ENCODE measurements around the gene SLC25A19.

The SLC25A19 gene

DNA sequence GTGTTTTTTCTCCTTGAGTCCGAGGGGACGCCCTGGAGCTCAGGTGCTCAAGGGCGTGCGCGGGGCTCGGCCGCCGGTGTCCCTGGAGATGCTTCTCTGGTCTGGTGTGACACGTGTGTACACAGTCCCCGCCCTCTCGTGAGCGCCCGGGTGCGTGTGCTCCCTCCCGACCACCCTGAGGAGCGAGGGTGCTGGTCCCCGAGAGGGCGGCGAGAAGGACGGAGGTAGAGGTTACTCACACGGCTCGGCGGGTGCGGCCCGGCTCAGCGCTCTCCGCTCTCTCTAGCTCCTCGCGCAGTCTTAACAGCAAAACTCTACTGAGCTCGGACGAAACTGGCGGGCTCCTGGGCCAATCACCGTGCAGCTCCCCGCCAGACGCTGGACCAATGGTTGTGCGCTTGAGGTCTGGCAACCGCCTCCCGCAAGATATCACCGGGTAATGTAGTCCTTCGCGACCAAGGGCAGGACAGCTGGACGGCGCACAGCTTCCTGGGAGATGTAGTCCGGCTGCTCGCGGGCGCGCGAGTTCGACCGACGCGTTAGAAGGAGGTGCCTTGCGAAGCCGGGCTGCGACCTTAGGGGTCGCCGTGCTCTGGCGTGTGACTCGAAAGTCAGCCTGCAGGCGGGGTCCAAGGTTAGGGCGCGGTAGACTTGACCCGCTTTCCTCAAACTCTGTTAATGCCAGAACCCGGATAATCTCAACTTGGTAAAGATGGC, at the start of gene SLC25A19:
SLC25A19 (minus strand) TSS at position 319 of the 717 bp plus-strand sequence. CDS start 2,669 bp downstream, outside the sequence.
- Histone ChIP-seq H3K9me3 (ENCODE audit: control insufficient read depth, insufficient read depth, low read length) (no peaks in the 10 kb centered on the region), H3K4me1 (ENCODE audit: insufficient read depth, low read length) (no peaks in the 10 kb centered on the region), H3K9ac (ENCODE audit: low read depth, low read length) (peak within 1 kb of the TSS; percentile 79), H3K36me3 (ENCODE audit: insufficient read depth, low read length) (0 out of 2 replicates have a peak, but pooled peaks cover 5% of the 10 kb centered on the region)

DNA sequence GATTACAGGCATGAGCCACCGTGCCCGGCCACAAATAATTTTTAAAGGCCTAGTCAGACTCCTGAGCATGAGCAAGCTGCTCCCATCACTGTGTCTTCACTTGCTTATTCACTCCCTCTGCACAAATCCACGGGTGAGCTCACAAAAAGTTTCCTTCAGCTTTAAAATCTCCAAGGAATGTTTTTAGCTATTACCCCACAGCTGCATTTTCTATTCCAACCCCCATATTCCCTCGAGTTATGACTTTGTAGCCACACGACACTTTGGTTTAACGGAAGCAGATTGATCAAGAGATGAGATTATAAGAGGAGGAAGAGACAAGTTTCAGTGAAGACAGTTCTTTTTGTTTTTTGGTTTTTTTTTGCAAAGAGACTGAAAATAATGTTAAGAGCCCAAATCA, 49.1 kb upstream of the SLC25A19 start:
- H3K4me1 ChIP-seq (ENCODE audit: insufficient read depth, low read length), result peaks cover 32% of the 10 kb centered on the region
- no peak overlapping the region for H3K9ac ChIP-seq (ENCODE audit: low read depth, low read length)
- H3K9me3 ChIP-seq (ENCODE audit: control insufficient read depth, insufficient read depth, low read length), result no peaks in the 10 kb centered on the region
- H3K36me3 ChIP-seq (ENCODE audit: insufficient read depth, low read length), result no peaks in the 10 kb centered on the region

DNA sequence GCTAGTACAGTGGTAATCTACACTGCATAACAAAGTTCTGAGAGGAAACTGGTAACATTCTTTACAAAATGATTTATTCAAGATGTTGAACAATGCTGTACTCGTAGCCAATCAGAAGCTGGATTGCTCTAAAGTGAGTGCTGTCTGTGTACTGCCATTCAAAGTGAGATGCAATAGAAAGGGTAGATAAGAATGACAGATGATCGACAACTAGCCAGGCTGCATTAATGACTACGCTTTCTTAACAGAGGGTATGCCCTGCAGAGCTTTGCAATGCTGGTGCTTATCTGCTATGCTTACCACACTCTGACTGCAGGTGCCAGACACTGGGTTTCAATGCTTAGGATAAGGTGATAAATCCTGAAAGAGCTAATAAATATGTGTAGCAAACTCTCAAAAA, 46.1 kb upstream of the SLC25A19 start:
- no peak overlapping the region for H3K9ac ChIP-seq (ENCODE audit: low read depth, low read length)
- H3K36me3 ChIP-seq (ENCODE audit: insufficient read depth, low read length), result no peaks in the 10 kb centered on the region
- no peaks in the 10 kb centered on the region for H3K9me3 ChIP-seq (ENCODE audit: control insufficient read depth, insufficient read depth, low read length)
- 0 out of 2 replicates have a peak, but pooled peaks cover 5% of the 10 kb centered on the region for H3K4me1 ChIP-seq (ENCODE audit: insufficient read depth, low read length)

DNA sequence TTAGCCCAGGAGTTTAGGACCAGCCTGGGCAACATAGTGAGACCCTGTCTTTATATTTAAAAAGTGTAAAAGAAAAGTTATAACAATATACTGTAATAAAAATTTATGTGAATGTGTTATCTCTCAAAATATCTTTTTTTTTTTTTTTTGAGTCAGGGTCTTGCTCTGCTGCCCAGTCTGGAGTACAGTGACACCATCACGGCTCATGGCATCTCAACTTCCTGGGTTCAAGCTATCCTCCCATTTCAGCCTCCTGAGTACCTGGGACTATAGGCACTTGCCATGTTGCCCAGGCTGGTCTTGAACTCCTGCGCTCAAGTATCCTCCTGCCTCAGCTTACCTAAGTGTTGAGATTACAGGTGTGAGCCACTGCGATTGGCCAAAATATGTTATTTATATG, 45.5 kb upstream of the SLC25A19 start:
- no peak overlapping the region for H3K9ac ChIP-seq (ENCODE audit: low read depth, low read length)
- H3K36me3 ChIP-seq (ENCODE audit: insufficient read depth, low read length), result no peaks in the 10 kb centered on the region
- H3K4me1 ChIP-seq (ENCODE audit: insufficient read depth, low read length), result 0 out of 2 replicates have a peak, but pooled peaks cover 5% of the 10 kb centered on the region
- no peaks in the 10 kb centered on the region for H3K9me3 ChIP-seq (ENCODE audit: control insufficient read depth, insufficient read depth, low read length)

DNA sequence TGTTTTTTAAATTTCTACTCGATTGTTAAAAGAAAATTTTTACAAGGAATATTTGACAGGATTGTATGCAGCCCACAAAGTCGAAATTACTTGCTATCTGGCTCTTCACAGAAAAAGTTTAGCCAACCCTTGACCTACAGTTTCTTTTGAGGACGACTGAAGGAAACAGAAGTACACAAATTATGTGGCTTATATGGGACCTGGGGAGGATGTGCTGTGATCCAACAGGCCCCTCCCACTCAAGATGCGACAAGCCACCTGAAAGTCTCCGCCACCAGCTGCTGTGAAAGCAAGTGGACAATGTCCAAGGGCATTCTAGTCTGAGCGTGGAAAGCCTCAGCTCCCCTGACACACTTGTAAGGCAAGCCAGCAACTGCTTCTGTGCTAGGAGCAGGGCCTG, 42.4 kb upstream of the SLC25A19 start:
- H3K36me3 ChIP-seq (ENCODE audit: insufficient read depth, low read length), result no peaks in the 10 kb centered on the region
- no peak overlapping the region for H3K9ac ChIP-seq (ENCODE audit: low read depth, low read length)
- peaks cover 2% of the 10 kb centered on the region for H3K4me1 ChIP-seq (ENCODE audit: insufficient read depth, low read length)
- no peaks in the 10 kb centered on the region for H3K9me3 ChIP-seq (ENCODE audit: control insufficient read depth, insufficient read depth, low read length)

DNA sequence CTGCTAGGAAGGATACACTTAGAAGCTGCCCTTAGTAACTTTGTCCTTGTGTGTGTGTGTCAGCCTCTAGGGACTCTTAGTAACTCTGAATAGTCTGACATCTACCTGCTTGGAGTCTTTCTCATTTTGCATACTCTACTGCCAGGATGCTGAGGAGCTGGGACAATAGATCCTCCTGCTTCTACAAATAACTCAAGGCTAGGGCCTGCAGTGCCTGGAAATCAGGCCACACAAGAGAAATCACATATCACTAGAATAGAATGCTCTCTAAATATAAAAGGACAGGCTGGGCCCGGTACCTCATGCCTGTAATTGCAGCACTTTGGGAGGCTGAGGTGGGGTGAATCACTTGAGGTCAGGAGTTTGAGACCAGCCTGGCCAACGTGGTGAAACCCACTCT, 38.5 kb upstream of the SLC25A19 start:
- H3K9me3 ChIP-seq (ENCODE audit: control insufficient read depth, insufficient read depth, low read length), result no peaks in the 10 kb centered on the region
- H3K9ac ChIP-seq (ENCODE audit: low read depth, low read length), result no peak overlapping the region
- peaks cover 18% of the 10 kb centered on the region for H3K4me1 ChIP-seq (ENCODE audit: insufficient read depth, low read length)
- peaks cover 6% of the 10 kb centered on the region; the same call in 1 of the 2 replicates for H3K36me3 ChIP-seq (ENCODE audit: insufficient read depth, low read length)

DNA sequence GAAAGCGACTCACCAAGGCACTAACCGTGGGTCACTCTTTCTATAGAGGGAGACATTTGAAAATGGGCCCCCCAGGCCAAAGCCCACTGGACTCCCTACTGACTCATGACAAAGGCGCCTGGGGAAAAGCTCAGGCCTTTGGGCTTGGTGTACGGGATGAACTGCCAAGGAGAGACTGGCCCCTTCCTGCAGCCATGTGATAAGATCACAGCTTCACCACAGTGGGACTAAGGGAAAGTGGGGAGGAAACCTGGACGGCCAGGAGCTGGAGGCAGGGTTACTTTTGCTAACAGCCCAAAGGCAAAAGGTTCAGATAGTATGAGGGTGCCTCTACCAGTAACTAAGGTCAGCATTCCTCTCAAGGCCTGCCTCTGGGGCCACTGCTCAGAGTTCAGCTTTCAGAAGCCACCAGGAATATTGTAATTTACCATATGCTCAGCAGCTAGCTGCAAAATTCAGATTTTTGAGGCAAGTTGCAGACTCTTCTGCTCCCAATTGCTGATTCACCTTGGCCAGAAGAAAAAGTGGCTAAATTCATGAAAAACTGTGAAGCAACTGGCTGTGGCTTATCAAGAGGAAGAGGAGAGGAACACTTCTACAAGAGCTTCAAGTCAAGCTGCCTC, 37.1 kb upstream of the SLC25A19 start:
- Histone ChIP-seq H3K9ac (ENCODE audit: low read depth, low read length) (no peak overlapping the region), H3K9me3 (ENCODE audit: control insufficient read depth, insufficient read depth, low read length) (no peaks in the 10 kb centered on the region), H3K36me3 (ENCODE audit: insufficient read depth, low read length) (peaks cover 13% of the 10 kb centered on the region), H3K4me1 (ENCODE audit: insufficient read depth, low read length) (peaks cover 18% of the 10 kb centered on the region)

DNA sequence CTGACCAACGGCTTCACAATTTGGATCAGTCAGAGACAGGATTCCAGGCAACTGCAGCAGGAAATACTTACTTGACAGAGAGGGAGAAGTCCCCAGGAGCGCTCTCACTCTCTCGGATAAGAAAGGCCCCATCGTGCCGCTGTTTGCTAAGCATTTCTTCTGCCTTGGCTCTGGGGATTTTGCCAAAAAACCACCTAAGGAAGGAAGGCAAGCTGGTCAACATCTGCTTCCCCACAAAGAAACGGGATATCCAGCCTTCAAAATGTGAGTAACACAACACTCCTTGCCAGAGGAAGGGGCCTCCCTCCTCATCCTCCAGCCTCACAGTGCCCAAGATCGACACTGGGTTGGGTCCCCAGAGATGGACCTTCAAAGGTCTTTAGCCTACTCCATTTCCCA, 36.6 kb upstream of the SLC25A19 start:
- peaks cover 17% of the 10 kb centered on the region for H3K36me3 ChIP-seq (ENCODE audit: insufficient read depth, low read length)
- no peak overlapping the region for H3K9ac ChIP-seq (ENCODE audit: low read depth, low read length)
- H3K9me3 ChIP-seq (ENCODE audit: control insufficient read depth, insufficient read depth, low read length), result no peaks in the 10 kb centered on the region
- peaks cover 18% of the 10 kb centered on the region for H3K4me1 ChIP-seq (ENCODE audit: insufficient read depth, low read length)

DNA sequence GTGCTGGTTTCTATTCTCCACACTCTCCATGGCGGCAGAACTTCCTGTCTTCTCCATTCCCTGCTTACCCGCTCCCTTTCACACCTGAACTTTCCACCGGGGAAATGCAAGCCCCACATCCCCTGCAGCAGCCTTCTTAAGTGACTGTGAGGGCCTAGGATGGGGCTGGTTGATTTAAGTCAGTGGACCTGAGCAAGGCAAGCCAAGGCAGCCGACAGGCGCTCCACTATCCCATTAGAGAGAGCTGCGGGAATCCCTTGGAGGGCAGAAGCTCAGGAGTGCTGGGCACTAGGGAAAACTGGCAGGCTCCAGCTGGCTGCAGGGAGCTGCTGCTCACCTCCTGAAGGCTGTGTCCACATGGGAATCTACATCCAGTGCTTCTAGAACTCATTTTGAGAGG, 36.1 kb upstream of the SLC25A19 start:
- Histone ChIP-seq H3K36me3 (ENCODE audit: insufficient read depth, low read length) (peaks cover 22% of the 10 kb centered on the region), H3K4me1 (ENCODE audit: insufficient read depth, low read length) (peaks cover 18% of the 10 kb centered on the region), H3K9me3 (ENCODE audit: control insufficient read depth, insufficient read depth, low read length) (no peaks in the 10 kb centered on the region), H3K9ac (ENCODE audit: low read depth, low read length) (no peak overlapping the region)

DNA sequence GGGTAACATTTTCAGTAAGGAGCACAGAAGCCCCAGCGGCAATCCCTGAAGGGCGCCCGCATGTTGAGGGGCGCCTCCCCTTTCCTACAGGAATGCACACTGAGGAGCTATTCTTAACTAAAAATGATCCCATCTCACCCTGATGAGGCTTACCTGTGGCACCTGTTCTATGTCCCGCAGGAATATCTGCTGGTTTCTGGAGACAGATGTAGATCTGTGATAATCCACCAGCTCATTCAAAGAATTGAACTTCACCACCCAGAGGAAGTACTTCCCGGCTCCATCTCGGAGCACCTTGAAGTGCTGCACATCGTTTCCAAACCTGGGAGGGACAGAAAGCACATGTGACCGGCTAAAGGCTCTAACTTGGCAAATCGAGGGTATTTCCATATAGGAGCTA, 32.3 kb upstream of the SLC25A19 start:
- Histone ChIP-seq H3K9ac (ENCODE audit: low read depth, low read length) (no peak overlapping the region), H3K9me3 (ENCODE audit: control insufficient read depth, insufficient read depth, low read length) (no peaks in the 10 kb centered on the region), H3K4me1 (ENCODE audit: insufficient read depth, low read length) (peaks cover 22% of the 10 kb centered on the region), H3K36me3 (ENCODE audit: insufficient read depth, low read length) (peaks cover 24% of the 10 kb centered on the region)

DNA sequence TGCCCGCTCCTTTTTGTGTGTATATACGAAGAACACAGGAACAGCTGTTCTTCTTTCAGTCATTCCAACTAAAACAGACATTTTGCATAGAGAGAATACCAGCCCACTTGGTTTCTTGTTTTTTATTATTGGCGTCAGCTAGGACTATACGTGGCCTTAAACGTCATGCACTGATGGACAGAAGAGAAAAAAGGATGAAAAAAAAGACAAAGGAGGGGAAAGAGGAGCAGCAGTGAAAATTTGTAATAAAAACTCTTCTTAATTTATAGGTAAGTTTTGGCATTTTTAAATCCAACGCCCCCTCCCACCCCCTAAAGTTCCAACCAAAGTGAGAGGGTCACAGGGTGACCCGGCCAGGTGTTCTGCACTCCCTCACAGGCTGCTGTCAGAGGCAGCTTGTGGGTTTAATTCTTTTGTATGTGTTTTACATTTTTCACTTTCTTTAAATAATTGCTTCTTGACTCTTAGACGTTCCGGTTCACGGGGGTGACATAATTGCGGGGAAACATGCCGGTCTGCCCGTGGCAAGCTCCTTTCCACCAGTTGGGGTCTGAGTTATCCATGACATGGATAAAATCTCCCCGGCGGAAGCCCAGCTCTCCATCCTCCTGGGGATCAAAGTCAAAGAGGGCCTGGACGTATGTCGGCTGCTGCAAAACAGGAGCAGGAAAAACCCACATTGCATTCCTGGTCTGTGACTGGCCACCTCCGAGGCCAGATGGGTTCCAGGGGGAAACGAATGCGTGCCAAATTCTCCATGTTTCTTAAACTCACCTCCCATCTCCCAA, 30.9 kb upstream of the SLC25A19 start:
- Histone ChIP-seq H3K9me3 (ENCODE audit: control insufficient read depth, insufficient read depth, low read length) (no peaks in the 10 kb centered on the region), H3K36me3 (ENCODE audit: insufficient read depth, low read length) (peaks cover 18% of the 10 kb centered on the region), H3K9ac (ENCODE audit: low read depth, low read length) (no peak overlapping the region), H3K4me1 (ENCODE audit: insufficient read depth, low read length) (peaks cover 14% of the 10 kb centered on the region; the same call in 1 of the 2 replicates)

DNA sequence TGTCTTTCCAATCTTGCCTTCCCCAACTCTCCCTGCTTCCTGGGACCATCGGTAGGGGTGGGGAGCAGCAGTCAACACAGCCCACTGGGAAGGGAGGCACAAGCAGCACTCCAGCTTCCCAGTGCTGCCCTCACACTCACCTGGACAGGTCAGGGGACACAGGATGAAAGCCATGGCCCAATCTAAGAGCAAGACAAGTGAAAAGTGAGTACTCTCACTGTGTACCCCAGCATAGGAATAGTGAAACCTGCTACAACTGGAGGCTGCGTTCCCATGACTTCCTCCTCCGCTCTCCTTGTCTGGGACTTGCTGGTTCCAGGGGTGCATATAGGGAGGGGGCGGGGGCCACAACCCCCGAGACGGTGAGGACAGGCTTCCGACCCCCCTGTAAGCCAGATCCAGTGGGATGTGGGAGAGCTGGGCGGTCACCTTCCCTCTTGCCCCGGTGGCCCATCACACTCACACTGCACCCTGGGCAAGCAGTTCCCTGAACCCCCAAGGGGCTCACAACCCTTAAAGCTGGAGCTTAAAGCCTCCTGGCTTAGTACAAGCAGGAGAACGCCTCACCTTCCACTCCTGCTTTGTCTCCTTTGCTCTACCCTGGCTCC, 29.5 kb upstream of the SLC25A19 start:
- peaks cover 14% of the 10 kb centered on the region; the same call in 1 of the 2 replicates for H3K4me1 ChIP-seq (ENCODE audit: insufficient read depth, low read length)
- peaks cover 18% of the 10 kb centered on the region for H3K36me3 ChIP-seq (ENCODE audit: insufficient read depth, low read length)
- no peak overlapping the region for H3K9ac ChIP-seq (ENCODE audit: low read depth, low read length)
- H3K9me3 ChIP-seq (ENCODE audit: control insufficient read depth, insufficient read depth, low read length), result no peaks in the 10 kb centered on the region

DNA sequence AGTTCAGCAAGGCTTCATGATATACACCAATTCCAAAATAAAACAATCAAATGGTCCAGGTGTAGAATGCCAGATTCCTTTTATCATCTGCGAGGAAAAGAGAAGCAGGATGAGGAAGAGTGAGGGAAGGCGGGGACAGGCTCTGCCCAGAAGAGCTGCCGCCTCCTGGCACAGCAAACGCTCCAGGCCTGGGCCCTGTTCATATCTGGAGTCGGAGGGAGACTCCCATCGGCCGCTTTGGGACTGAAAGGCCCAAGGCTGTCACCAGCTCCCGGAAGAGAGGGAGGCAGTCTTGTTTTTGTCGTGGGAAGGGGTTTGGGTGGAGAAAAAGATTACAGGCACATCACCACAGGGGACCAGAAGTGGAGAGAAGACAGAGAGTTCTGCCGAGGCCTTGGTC, 29.0 kb upstream of the SLC25A19 start:
- Histone ChIP-seq H3K9ac (ENCODE audit: low read depth, low read length) (no peak overlapping the region), H3K36me3 (ENCODE audit: insufficient read depth, low read length) (peaks cover 18% of the 10 kb centered on the region), H3K4me1 (ENCODE audit: insufficient read depth, low read length) (peaks cover 14% of the 10 kb centered on the region; the same call in 1 of the 2 replicates), H3K9me3 (ENCODE audit: control insufficient read depth, insufficient read depth, low read length) (no peaks in the 10 kb centered on the region)

DNA sequence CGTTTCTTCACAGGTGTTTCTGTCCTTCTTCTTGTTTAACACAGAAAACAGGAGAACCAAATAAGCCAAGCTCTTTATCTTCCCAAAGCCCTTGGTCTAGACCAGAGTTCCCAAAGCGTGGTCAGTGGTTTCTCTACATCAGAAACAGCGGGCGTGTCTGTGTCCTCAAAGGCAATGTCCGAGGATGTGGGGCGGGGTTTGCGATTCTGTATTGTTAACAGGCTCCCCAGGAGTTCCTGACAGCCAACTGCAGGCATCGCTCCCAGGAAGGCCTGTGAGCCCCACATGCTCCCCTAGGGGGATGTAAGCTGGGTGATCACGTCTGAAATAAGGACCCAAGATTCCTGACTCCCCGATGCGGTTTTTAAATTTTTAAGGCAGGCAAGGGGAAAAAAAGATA, 28.4 kb upstream of the SLC25A19 start:
- no peaks in the 10 kb centered on the region for H3K9me3 ChIP-seq (ENCODE audit: control insufficient read depth, insufficient read depth, low read length)
- peaks cover 18% of the 10 kb centered on the region for H3K36me3 ChIP-seq (ENCODE audit: insufficient read depth, low read length)
- H3K4me1 ChIP-seq (ENCODE audit: insufficient read depth, low read length), result peaks cover 14% of the 10 kb centered on the region; the same call in 1 of the 2 replicates
- H3K9ac ChIP-seq (ENCODE audit: low read depth, low read length), result no peak overlapping the region

Measured in ES-I3 (cell line).